Astrocyte (in vitro differentiated cells and primary cell): Measurements from ENCODE around the gene PCDHGC3. TPM values are rescaled to one million over a fixed set of nuclear protein-coding genes. Genes with fewer than 3 reads are reported as not detected.

ENCODE experiments used
- DNase-seq: peaks from one replicate; pipeline ENCODE4 v3.0.0-alpha.2; 2010; ENCODE audit warnings: low read depth
- FAIRE-seq: peaks from 2 replicates; lab custom pipeline; 2011; peaks lifted over from hg19 to GRCh38; lab: Jason Lieb, UNC
- H2AFZ ChIP-seq: 2 replicates; pipeline ENCODE4 v1.6.0; 2012; ENCODE audit warnings: low read depth, low read length, inconsistent platforms
- H3K27ac ChIP-seq: 2 replicates; pipeline ENCODE4 v1.5.1; 2011; ENCODE audit warnings: low read depth, low read length, inconsistent platforms
- H3K27me3 ChIP-seq: 2 replicates; pipeline ENCODE4 v1.6.0; 2011; ENCODE audit warnings: low read length, inconsistent platforms; ENCODE audit not compliant: insufficient read depth
- H3K36me3 ChIP-seq: 2 replicates; pipeline ENCODE4 v1.5.1; 2011; ENCODE audit warnings: low read length, inconsistent platforms; ENCODE audit not compliant: insufficient read depth
- H3K4me1 ChIP-seq: 2 replicates; pipeline ENCODE4 v1.5.1; 2011; ENCODE audit warnings: low read length, inconsistent platforms; ENCODE audit not compliant: insufficient read depth
- H3K4me2 ChIP-seq: 2 replicates; pipeline ENCODE4 v1.6.0; 2012; ENCODE audit warnings: low read length, inconsistent platforms
- H3K4me3 ChIP-seq: 2 replicates; pipeline ENCODE4 v1.5.1; 2011; ENCODE audit warnings: low read depth, mild to moderate bottlenecking, low read length, inconsistent platforms; ENCODE audit not compliant: insufficient read depth
- H3K79me2 ChIP-seq: 2 replicates; pipeline ENCODE4 v1.6.0; 2012; ENCODE audit warnings: mild to moderate bottlenecking, low read length, inconsistent platforms; ENCODE audit not compliant: insufficient read depth
- H3K9ac ChIP-seq: 2 replicates; pipeline ENCODE4 v1.6.0; 2012; ENCODE audit warnings: mild to moderate bottlenecking, low read length, inconsistent platforms
- H3K9me3 ChIP-seq: 2 replicates; pipeline ENCODE4 v1.5.1; 2012; ENCODE audit warnings: low read depth, mild to moderate bottlenecking, low read length, inconsistent platforms; ENCODE audit not compliant: insufficient read depth
- H4K20me1 ChIP-seq: 2 replicates; pipeline ENCODE4 v1.6.0; 2012; ENCODE audit warnings: low read length, inconsistent platforms; ENCODE audit not compliant: insufficient read depth
- H3K27ac Mint-ChIP-seq: one replicate; pipeline ENCODE4 v1.8.0; 2021; ENCODE audit warnings: mild to moderate bottlenecking, mixed read lengths; ENCODE audit not compliant: unreplicated experiment
- H3K27me3 Mint-ChIP-seq: one replicate; pipeline ENCODE4 v1.8.0; 2021; ENCODE audit warnings: low read depth, mixed read lengths; ENCODE audit not compliant: unreplicated experiment
- H3K36me3 Mint-ChIP-seq: one replicate; pipeline ENCODE4 v1.8.0; 2021; ENCODE audit warnings: low read depth, mixed read lengths; ENCODE audit not compliant: unreplicated experiment
- H3K4me1 Mint-ChIP-seq: one replicate; pipeline ENCODE4 v1.8.0; 2021; ENCODE audit warnings: low read depth, mixed read lengths; ENCODE audit not compliant: unreplicated experiment
- H3K4me3 Mint-ChIP-seq: one replicate; pipeline ENCODE4 v1.8.0; 2021; ENCODE audit warnings: mild to moderate bottlenecking, moderate library complexity, mixed read lengths; ENCODE audit not compliant: unreplicated experiment
- H3K9me3 Mint-ChIP-seq: one replicate; pipeline ENCODE4 v1.8.0; 2021; ENCODE audit warnings: mild to moderate bottlenecking, mixed read lengths; ENCODE audit not compliant: unreplicated experiment
- EZH2 ChIP-seq: IDR thresholded peaks from 2 replicates; pipeline ENCODE4 v1.6.1; 2012; ENCODE audit warnings: mild to moderate bottlenecking, low read length, inconsistent platforms; ENCODE audit not compliant: insufficient read depth
- total RNA-seq: library from RNA; stranded (reverse); gene quantifications from 2 replicates; pipeline ENCODE4 v1.2.1, GENCODE V29; 2021
- TF ChIP-seq, protein P1 (sequence below): IDR thresholded peaks from 2 replicates; pipeline ENCODE4 v1.5.1; 2011; ENCODE audit warnings: low read depth, mild to moderate bottlenecking, inconsistent platforms, low read length, moderate library complexity; ENCODE audit not compliant: insufficient read depth

Gene PCDHGC3
- total RNA-seq, 1 donor from 2014 or later = 84.7 TPM

DNA sequence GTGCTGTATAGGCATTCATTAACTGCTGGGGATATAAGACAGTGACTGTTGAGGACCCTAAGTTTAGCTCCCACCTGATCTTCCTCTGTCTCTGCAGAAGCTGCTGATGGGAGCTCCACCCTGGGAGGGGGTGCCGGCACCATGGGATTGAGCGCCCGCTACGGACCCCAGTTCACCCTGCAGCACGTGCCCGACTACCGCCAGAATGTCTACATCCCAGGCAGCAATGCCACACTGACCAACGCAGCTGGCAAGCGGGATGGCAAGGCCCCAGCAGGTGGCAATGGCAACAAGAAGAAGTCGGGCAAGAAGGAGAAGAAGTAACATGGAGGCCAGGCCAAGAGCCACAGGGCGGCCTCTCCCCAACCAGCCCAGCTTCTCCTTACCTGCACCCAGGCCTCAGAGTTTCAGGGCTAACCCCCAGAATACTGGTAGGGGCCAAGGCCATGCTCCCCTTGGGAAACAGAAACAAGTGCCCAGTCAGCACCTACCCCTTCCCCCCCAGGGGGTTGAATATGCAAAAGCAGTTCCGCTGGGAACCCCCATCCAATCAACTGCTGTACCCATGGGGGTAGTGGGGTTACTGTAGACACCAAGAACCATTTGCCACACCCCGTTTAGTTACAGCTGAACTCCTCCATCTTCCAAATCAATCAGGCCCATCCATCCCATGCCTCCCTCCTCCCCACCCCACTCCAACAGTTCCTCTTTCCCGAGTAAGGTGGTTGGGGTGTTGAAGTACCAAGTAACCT, 35.3 kb downstream of the PCDHGC3 start:
- no peak overlapping the region for H3K4me3 ChIP-seq
- no peaks in the 10 kb centered on the region for H3K9me3 ChIP-seq
- H4K20me1 ChIP-seq = no peaks in the 10 kb centered on the region
- H3K27ac ChIP-seq = no peak overlapping the region
- H3K4me2 ChIP-seq = no peak overlapping the region
- Mint-ChIP-seq H3K27ac (peak overlapping the region; percentile 4), H3K4me3 (peak overlapping the region; percentile 54), H3K4me1 (peaks cover 60% of the 10 kb centered on the region), H3K9me3 (peaks cover 1% of the 10 kb centered on the region), H3K36me3 (peaks cover 2% of the 10 kb centered on the region), H3K27me3 (no peaks in the 10 kb centered on the region)
- FAIRE-seq (no peak), DNase-seq (no peak)
- peaks cover 66% of the 10 kb centered on the region for H3K4me1 ChIP-seq
- no peak overlapping the region for H3K9ac ChIP-seq
- H3K36me3 ChIP-seq = peaks cover 20% of the 10 kb centered on the region
- no peaks in the 10 kb centered on the region for H3K79me2 ChIP-seq
- H3K27me3 ChIP-seq = no peaks in the 10 kb centered on the region
- H2AFZ ChIP-seq = no peak overlapping the region
- TF ChIP-seq EZH2 = no peak
- TF ChIP-seq, protein P1, sequence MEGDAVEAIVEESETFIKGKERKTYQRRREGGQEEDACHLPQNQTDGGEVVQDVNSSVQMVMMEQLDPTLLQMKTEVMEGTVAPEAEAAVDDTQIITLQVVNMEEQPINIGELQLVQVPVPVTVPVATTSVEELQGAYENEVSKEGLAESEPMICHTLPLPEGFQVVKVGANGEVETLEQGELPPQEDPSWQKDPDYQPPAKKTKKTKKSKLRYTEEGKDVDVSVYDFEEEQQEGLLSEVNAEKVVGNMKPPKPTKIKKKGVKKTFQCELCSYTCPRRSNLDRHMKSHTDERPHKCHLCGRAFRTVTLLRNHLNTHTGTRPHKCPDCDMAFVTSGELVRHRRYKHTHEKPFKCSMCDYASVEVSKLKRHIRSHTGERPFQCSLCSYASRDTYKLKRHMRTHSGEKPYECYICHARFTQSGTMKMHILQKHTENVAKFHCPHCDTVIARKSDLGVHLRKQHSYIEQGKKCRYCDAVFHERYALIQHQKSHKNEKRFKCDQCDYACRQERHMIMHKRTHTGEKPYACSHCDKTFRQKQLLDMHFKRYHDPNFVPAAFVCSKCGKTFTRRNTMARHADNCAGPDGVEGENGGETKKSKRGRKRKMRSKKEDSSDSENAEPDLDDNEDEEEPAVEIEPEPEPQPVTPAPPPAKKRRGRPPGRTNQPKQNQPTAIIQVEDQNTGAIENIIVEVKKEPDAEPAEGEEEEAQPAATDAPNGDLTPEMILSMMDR = no peak

DNA sequence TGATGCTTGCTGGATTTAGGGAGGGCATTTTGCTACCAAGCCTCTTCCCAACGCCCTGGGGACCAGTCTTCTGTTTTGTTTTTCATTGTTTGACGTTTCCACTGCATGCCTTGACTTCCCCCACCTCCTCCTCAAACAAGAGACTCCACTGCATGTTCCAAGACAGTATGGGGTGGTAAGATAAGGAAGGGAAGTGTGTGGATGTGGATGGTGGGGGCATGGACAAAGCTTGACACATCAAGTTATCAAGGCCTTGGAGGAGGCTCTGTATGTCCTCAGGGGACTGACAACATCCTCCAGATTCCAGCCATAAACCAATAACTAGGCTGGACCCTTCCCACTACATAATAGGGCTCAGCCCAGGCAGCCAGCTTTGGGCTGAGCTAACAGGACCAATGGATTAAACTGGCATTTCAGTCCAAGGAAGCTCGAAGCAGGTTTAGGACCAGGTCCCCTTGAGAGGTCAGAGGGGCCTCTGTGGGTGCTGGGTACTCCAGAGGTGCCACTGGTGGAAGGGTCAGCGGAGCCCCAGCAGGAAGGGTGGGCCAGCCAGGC, 36.1 kb downstream of the PCDHGC3 start:
- Histone ChIP-seq H4K20me1 (no peaks in the 10 kb centered on the region), H3K9ac (peak overlapping the region; percentile 84), H3K9me3 (no peaks in the 10 kb centered on the region), H3K4me2 (peak overlapping the region; percentile 90), H3K4me3 (no peak overlapping the region), H3K4me1 (peaks cover 66% of the 10 kb centered on the region), H3K79me2 (no peaks in the 10 kb centered on the region), H2AFZ (no peak overlapping the region), H3K27ac (peak overlapping the region; percentile 93), H3K36me3 (peaks cover 20% of the 10 kb centered on the region), H3K27me3 (no peaks in the 10 kb centered on the region)
- TF ChIP-seq, protein P1 = no peak
- no peak for TF ChIP-seq EZH2
- FAIRE-seq (no peak), DNase-seq (no peak)
- Mint-ChIP-seq H3K9me3 (peaks cover 1% of the 10 kb centered on the region), H3K36me3 (peaks cover 6% of the 10 kb centered on the region), H3K27ac (peak overlapping the region; percentile 4), H3K27me3 (no peaks in the 10 kb centered on the region), H3K4me3 (no peak overlapping the region), H3K4me1 (peaks cover 65% of the 10 kb centered on the region)
